Gastrocnemius medialis (tissue), 4 donors: Measurements from ENCODE around the gene PTPRN2.

ENCODE experiments used
- POLR2A ChIP-seq, 2 donors: fragments of 450-650 bp; IDR thresholded peaks; one replicate each; pipeline ENCODE4 v1.6.1; 2017; ENCODE audit warnings: antibody characterized with exemption in 2 of 2, mild to moderate bottlenecking in 2 of 2, moderate library complexity in 2 of 2
- TF ChIP-seq, protein P1 (sequence below), 5 experiments: fragments of 450-650 bp in 3 of 5; fragments of 200-600 bp in 2 of 5; sonication (generic) in 2 of 5; IDR thresholded peaks in 4 of 5; conservative IDR thresholded peaks in 1 of 5; 1 replicate in 4 of 5; 2 replicates in 1 of 5; pipeline ENCODE4 v1.5.1; 2016 to 2019; ENCODE audit warnings: antibody characterized with exemption in 5 of 5, mild to moderate bottlenecking in 3 of 5, moderate library complexity in 3 of 5

DNA sequence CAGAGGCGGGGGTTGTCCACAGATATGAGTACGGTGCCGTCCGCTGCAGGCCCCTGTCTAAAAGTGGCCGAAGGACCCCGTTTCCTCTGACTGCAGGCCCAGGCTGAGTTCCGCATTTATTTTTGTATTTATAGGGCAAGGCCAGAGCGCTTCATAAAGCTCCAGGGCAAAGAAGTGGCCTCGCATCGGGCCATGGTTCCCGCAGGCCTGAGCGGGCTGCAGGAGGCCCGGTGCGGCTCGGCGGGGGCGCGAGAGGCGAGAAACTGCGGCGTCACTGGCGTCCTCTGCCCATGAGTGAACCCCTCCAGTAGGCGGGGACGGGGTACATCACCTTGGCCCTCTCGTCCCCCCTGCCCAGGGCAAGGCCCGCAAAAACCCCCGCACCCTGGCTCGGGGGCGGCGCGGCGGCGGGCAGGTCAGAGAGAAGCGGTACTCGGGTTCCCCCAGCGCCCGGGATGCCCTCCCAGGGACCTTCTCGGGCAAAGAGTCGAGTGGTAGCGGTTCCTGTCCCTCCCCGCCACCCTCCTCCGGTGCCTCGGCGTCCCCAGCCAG, 895.1 kb downstream of the PTPRN2 start:
- TF ChIP-seq, protein P1, sequence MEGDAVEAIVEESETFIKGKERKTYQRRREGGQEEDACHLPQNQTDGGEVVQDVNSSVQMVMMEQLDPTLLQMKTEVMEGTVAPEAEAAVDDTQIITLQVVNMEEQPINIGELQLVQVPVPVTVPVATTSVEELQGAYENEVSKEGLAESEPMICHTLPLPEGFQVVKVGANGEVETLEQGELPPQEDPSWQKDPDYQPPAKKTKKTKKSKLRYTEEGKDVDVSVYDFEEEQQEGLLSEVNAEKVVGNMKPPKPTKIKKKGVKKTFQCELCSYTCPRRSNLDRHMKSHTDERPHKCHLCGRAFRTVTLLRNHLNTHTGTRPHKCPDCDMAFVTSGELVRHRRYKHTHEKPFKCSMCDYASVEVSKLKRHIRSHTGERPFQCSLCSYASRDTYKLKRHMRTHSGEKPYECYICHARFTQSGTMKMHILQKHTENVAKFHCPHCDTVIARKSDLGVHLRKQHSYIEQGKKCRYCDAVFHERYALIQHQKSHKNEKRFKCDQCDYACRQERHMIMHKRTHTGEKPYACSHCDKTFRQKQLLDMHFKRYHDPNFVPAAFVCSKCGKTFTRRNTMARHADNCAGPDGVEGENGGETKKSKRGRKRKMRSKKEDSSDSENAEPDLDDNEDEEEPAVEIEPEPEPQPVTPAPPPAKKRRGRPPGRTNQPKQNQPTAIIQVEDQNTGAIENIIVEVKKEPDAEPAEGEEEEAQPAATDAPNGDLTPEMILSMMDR (IDR thresholded peaks at IDR 0.05 in 4 of 5, conservative IDR thresholded peaks at IDR 0.05 in 1 of 5) = no peak
- no peak for TF ChIP-seq POLR2A (IDR thresholded peaks at IDR 0.05)
